Liver (tissue), 9 donors: ENCODE data around the gene ARAP2. TPM values are rescaled to one million over a fixed set of nuclear protein-coding genes. Genes with fewer than 3 reads are reported as not detected.

Source experiments
- DNase-seq: peaks from one replicate; pipeline ENCODE4 v3.0.0-alpha.2; 2017; ENCODE audit warnings: low spot score
- H3K27ac ChIP-seq, 2 donors: one replicate each; pipeline ENCODE4 v1.7.0; 2013; ENCODE audit warnings: inconsistent platforms in 2 of 2, low read length in 2 of 2, control low read depth in 1 of 2, low read depth in 1 of 2, mild to moderate bottlenecking in 1 of 2
- H3K27me3 ChIP-seq, 4 donors: one replicate each; pipeline versions ENCODE4 v1.6.1 to v1.7.0; 2013; ENCODE audit warnings: low read length in 3 of 4, inconsistent platforms in 1 of 4, mild to moderate bottlenecking in 1 of 4, moderate library complexity in 1 of 4; ENCODE audit not compliant: control insufficient read depth in 4 of 4, insufficient read depth in 4 of 4
- H3K36me3 ChIP-seq, 4 donors: one replicate each; pipeline versions ENCODE4 v1.6.1 to v1.7.0; 2013; ENCODE audit warnings: low read length in 3 of 4, mild to moderate bottlenecking in 3 of 4, low read depth in 1 of 4, moderate library complexity in 1 of 4; ENCODE audit not compliant: control insufficient read depth in 4 of 4, insufficient read depth in 3 of 4
- H3K4me1 ChIP-seq, 4 donors: one replicate each; pipeline versions ENCODE4 v1.6.1 to v1.7.0; 2013; ENCODE audit warnings: low read length in 3 of 4, mild to moderate bottlenecking in 3 of 4, moderate library complexity in 1 of 4; ENCODE audit not compliant: control insufficient read depth in 4 of 4, insufficient read depth in 4 of 4
- H3K4me3 ChIP-seq, 3 donors: one replicate each; pipeline versions ENCODE4 v1.6.1 to v1.7.0; 2013; ENCODE audit warnings: low read length in 3 of 3, control low read depth in 1 of 3, low read depth in 1 of 3, mild to moderate bottlenecking in 1 of 3
- H3K9ac ChIP-seq, 2 donors: one replicate each; pipeline ENCODE4 v1.7.0; 2013; ENCODE audit warnings: low read length in 2 of 2, mild to moderate bottlenecking in 2 of 2, moderate library complexity in 2 of 2, control low read depth in 1 of 2, low read depth in 1 of 2
- H3K9me3 ChIP-seq, 4 donors: one replicate each; pipeline versions ENCODE4 v1.6.1 to v1.7.0; 2013; ENCODE audit warnings: low read length in 3 of 4; ENCODE audit not compliant: control insufficient read depth in 4 of 4
- EGR1 ChIP-seq, 2 donors: IDR thresholded peaks; 2 replicates each; pipeline ENCODE4 v1.6.1; 2016 to 2018; ENCODE audit warnings: antibody characterized with exemption in 2 of 2, low read depth in 2 of 2
- FOXA1 ChIP-seq: IDR thresholded peaks from 2 replicates; pipeline ENCODE4 v1.6.1; 2016; ENCODE audit warnings: antibody characterized with exemption
- FOXA2 ChIP-seq: IDR thresholded peaks from 2 replicates; pipeline ENCODE4 v1.6.1; 2016; ENCODE audit warnings: antibody characterized with exemption
- GABPA ChIP-seq, 2 donors: IDR thresholded peaks in 1 of 2; conservative IDR thresholded peaks in 1 of 2; 2 replicates each; pipeline ENCODE4 v1.6.1; 2016; ENCODE audit warnings: antibody characterized with exemption in 2 of 2, mild to moderate bottlenecking in 1 of 2, moderate library complexity in 1 of 2
- HNF4A ChIP-seq, 2 donors: conservative IDR thresholded peaks; 2 replicates each; pipeline ENCODE4 v1.6.1; 2016; ENCODE audit warnings: antibody characterized with exemption in 2 of 2, mild to moderate bottlenecking in 2 of 2
- HNF4G ChIP-seq: IDR thresholded peaks from 2 replicates; pipeline ENCODE4 v1.6.1; 2016; ENCODE audit warnings: antibody characterized with exemption
- JUND ChIP-seq, 2 donors: IDR thresholded peaks; 2 replicates each; pipeline ENCODE4 v1.6.1; 2016; ENCODE audit warnings: antibody characterized with exemption in 2 of 2
- NR2F2 ChIP-seq: IDR thresholded peaks from 2 replicates; pipeline ENCODE4 v1.6.1; 2016; ENCODE audit warnings: antibody characterized with exemption
- RAD21 ChIP-seq, 2 donors: IDR thresholded peaks; 2 replicates each; pipeline ENCODE4 v1.6.1; 2016; ENCODE audit warnings: antibody characterized with exemption in 2 of 2, mild to moderate bottlenecking in 2 of 2
- RXRA ChIP-seq, 2 donors: IDR thresholded peaks; 2 replicates each; pipeline ENCODE4 v1.6.1; 2017 to 2018; ENCODE audit warnings: antibody characterized with exemption in 2 of 2, mild to moderate bottlenecking in 1 of 2
- SP1 ChIP-seq: IDR thresholded peaks from 2 replicates; pipeline ENCODE4 v1.6.1; 2018; ENCODE audit warnings: antibody characterized with exemption, mild to moderate bottlenecking
- TAF1 ChIP-seq: conservative IDR thresholded peaks from 2 replicates; pipeline ENCODE4 v1.6.1; 2016; ENCODE audit warnings: antibody characterized with exemption, mild to moderate bottlenecking
- YY1 ChIP-seq: IDR thresholded peaks from 2 replicates; pipeline ENCODE4 v1.6.1; 2016; ENCODE audit warnings: antibody characterized with exemption, mild to moderate bottlenecking
- WGBS: extraction: QIAGEN DNeasy Blood & Tissue Kit; methylation state at CpG from one replicate; pipeline ENCODE4 v1.1.7; 2013; 5-methylcytosine and 5-hydroxymethylcytosine counted together
- polyA plus RNA-seq, 2 donors: library from polyadenylated mRNA; stranded (reverse) in 1 of 2; unstranded in 1 of 2; fragments of 200-250 nt in 1 of 2; fragments of >200 nt in 1 of 2; fragmentation: Nextera tagmentation in 1 of 2; extraction: Ambion mirVana in 1 of 2; gene quantifications; one replicate each; pipeline versions ENCODE4 v1.2.1 to v1.2.3, GENCODE V29; 2013 to 2015
- total RNA-seq, 2 donors: library from RNA; depleted of rRNA; stranded (reverse); fragments of >200 nt; gene quantifications; one replicate each; pipeline ENCODE4 v1.2.3, GENCODE V29; 2014
- TF ChIP-seq, protein P1 (sequence below): IDR thresholded peaks from 2 replicates; pipeline ENCODE4 v1.6.1; 2016; ENCODE audit warnings: antibody characterized with exemption
- TF ChIP-seq, protein P2 (sequence below): IDR thresholded peaks from 2 replicates; pipeline ENCODE4 v1.6.1; 2016; ENCODE audit warnings: antibody characterized with exemption, mild to moderate bottlenecking
- TF ChIP-seq, protein P3 (sequence below): fragments of 150-350 bp; IDR thresholded peaks from 2 replicates; pipeline ENCODE4 v1.5.1; 2017; ENCODE audit warnings: improper control_type of control experiment, low read depth, low read length; ENCODE audit not compliant: missing input control
- TF ChIP-seq, protein P4 (sequence below): IDR thresholded peaks from 2 replicates; pipeline ENCODE4 v1.6.1; 2016; ENCODE audit warnings: antibody characterized with exemption
- TF ChIP-seq, protein P5 (sequence below): IDR thresholded peaks from 2 replicates; pipeline ENCODE4 v1.6.1; 2016; ENCODE audit warnings: antibody characterized with exemption
- donor health status: healthy.
- donor health status: healthy.
- donor health status: healthy.
- donor health status: healthy.
- donor health status: healthy.

The ARAP2 gene
- total and polyA plus RNA-seq, 4 donors: 1.6 to 23.6 (median 5.4) TPM

DNA sequence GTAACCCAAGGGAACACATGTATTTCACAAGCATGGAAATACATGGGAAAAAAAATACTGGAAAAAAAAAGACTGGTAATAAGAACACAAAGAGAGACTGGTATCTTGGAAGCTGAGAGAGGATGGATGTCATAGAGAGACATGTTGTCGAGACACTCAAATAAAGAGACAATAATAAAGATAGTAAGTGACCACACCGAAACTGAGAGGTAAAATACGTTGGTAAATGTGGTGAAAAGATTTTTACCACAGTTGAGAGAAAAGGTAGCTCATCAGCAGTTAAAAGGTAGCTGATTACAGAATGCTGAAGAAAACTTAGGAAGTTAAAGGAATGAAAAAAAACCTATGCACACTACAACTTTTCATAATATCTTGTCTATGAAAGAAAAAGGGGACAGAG lies 81.1 kb downstream of the ARAP2 start:
- Histone ChIP-seq H3K4me3 (no peak overlapping the region), H3K27ac (no peak overlapping the region), H3K4me1 (no peaks in the 10 kb centered on the region), H3K9ac (no peak overlapping the region), H3K27me3 (no peaks in the 10 kb centered on the region), H3K9me3 (no peaks in the 10 kb centered on the region), H3K36me3 (peaks cover 1 to 32% (median 20%) of the 10 kb centered on the region in 4 donors)
- TF ChIP-seq YY1 (no peak), FOXA1 (no peak), NR2F2 (no peak), FOXA2 (no peak), HNF4A (conservative IDR thresholded peaks at IDR 0.05) (no peak), HNF4G (no peak), JUND (IDR thresholded peaks at IDR 0.05) (no peak), TAF1 (no peak), SP1 (no peak), RAD21 (IDR thresholded peaks at IDR 0.05) (no peak), RXRA (IDR thresholded peaks at IDR 0.05) (no peak), EGR1 (IDR thresholded peaks at IDR 0.05; ENCODE audit: low read depth in 2 of 2) (no peak), GABPA (IDR thresholded peaks at IDR 0.05 in 1 of 2, conservative IDR thresholded peaks at IDR 0.05 in 1 of 2) (no peak)
- TF ChIP-seq, protein P1, sequence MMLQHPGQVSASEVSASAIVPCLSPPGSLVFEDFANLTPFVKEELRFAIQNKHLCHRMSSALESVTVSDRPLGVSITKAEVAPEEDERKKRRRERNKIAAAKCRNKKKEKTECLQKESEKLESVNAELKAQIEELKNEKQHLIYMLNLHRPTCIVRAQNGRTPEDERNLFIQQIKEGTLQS: no peak
- TF ChIP-seq, protein P2, sequence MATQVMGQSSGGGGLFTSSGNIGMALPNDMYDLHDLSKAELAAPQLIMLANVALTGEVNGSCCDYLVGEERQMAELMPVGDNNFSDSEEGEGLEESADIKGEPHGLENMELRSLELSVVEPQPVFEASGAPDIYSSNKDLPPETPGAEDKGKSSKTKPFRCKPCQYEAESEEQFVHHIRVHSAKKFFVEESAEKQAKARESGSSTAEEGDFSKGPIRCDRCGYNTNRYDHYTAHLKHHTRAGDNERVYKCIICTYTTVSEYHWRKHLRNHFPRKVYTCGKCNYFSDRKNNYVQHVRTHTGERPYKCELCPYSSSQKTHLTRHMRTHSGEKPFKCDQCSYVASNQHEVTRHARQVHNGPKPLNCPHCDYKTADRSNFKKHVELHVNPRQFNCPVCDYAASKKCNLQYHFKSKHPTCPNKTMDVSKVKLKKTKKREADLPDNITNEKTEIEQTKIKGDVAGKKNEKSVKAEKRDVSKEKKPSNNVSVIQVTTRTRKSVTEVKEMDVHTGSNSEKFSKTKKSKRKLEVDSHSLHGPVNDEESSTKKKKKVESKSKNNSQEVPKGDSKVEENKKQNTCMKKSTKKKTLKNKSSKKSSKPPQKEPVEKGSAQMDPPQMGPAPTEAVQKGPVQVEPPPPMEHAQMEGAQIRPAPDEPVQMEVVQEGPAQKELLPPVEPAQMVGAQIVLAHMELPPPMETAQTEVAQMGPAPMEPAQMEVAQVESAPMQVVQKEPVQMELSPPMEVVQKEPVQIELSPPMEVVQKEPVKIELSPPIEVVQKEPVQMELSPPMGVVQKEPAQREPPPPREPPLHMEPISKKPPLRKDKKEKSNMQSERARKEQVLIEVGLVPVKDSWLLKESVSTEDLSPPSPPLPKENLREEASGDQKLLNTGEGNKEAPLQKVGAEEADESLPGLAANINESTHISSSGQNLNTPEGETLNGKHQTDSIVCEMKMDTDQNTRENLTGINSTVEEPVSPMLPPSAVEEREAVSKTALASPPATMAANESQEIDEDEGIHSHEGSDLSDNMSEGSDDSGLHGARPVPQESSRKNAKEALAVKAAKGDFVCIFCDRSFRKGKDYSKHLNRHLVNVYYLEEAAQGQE: no peak
- TF ChIP-seq, protein P3, sequence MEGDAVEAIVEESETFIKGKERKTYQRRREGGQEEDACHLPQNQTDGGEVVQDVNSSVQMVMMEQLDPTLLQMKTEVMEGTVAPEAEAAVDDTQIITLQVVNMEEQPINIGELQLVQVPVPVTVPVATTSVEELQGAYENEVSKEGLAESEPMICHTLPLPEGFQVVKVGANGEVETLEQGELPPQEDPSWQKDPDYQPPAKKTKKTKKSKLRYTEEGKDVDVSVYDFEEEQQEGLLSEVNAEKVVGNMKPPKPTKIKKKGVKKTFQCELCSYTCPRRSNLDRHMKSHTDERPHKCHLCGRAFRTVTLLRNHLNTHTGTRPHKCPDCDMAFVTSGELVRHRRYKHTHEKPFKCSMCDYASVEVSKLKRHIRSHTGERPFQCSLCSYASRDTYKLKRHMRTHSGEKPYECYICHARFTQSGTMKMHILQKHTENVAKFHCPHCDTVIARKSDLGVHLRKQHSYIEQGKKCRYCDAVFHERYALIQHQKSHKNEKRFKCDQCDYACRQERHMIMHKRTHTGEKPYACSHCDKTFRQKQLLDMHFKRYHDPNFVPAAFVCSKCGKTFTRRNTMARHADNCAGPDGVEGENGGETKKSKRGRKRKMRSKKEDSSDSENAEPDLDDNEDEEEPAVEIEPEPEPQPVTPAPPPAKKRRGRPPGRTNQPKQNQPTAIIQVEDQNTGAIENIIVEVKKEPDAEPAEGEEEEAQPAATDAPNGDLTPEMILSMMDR: no peak
- TF ChIP-seq, protein P4, sequence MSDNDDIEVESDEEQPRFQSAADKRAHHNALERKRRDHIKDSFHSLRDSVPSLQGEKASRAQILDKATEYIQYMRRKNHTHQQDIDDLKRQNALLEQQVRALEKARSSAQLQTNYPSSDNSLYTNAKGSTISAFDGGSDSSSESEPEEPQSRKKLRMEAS: no peak
- TF ChIP-seq, protein P5, sequence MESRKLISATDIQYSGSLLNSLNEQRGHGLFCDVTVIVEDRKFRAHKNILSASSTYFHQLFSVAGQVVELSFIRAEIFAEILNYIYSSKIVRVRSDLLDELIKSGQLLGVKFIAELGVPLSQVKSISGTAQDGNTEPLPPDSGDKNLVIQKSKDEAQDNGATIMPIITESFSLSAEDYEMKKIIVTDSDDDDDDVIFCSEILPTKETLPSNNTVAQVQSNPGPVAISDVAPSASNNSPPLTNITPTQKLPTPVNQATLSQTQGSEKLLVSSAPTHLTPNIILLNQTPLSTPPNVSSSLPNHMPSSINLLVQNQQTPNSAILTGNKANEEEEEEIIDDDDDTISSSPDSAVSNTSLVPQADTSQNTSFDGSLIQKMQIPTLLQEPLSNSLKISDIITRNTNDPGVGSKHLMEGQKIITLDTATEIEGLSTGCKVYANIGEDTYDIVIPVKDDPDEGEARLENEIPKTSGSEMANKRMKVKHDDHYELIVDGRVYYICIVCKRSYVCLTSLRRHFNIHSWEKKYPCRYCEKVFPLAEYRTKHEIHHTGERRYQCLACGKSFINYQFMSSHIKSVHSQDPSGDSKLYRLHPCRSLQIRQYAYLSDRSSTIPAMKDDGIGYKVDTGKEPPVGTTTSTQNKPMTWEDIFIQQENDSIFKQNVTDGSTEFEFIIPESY: no peak
- no peak for DNase-seq
- 95% methylated on average over 3 of the region's 3 CpGs for WGBS
